Measurements from ENCODE around the gene HOXC12.

Gene HOXC12

GRCh38 chr12:53976823-53977595 is 22.3 kb downstream of the HOXC12 start:
- Histone ChIP-seq H3K4me3 (ENCODE audit: low read depth, low read length) (no peak overlapping the region), H3K27me3 (peaks cover 23% of the 10 kb centered on the region), H3K9me3 (no peaks in the 10 kb centered on the region), H3K36me3 (no peaks in the 10 kb centered on the region), H3K4me1 (0 out of 2 replicates have a peak, but pooled peaks cover 2% of the 10 kb centered on the region)
- no peak for TF ChIP-seq CTCF (IDR thresholded peaks at IDR 0.05; ENCODE audit: low read depth, low read length)
- DNase-seq: no peak

- Histone ChIP-seq H3K4me1 (no peaks in the 10 kb centered on the region), H3K9me3 (no peaks in the 10 kb centered on the region), H3K27me3 (peaks cover 16% of the 10 kb centered on the region), H3K36me3 (no peaks in the 10 kb centered on the region), H3K4me3 (ENCODE audit: low read depth, low read length) (no peak overlapping the region)
- TF ChIP-seq CTCF (IDR thresholded peaks at IDR 0.05; ENCODE audit: low read depth, low read length): no peak
- DNase-seq: no peak
Observed at GRCh38 chr12:53977596-53978445, 23.1 kb downstream of the HOXC12 start.

GRCh38 chr12:53978477-53979356 is 24.0 kb downstream of the HOXC12 start:
- Histone ChIP-seq H3K4me3 (ENCODE audit: low read depth, low read length) (no peak overlapping the region), H3K9me3 (no peaks in the 10 kb centered on the region), H3K27me3 (peaks cover 7% of the 10 kb centered on the region), H3K4me1 (no peaks in the 10 kb centered on the region), H3K36me3 (no peaks in the 10 kb centered on the region)
- no peak for TF ChIP-seq CTCF (IDR thresholded peaks at IDR 0.05; ENCODE audit: low read depth, low read length)
- no peak for DNase-seq

- Histone ChIP-seq H3K9me3 (no peaks in the 10 kb centered on the region), H3K27me3 (peaks cover 1% of the 10 kb centered on the region), H3K36me3 (no peaks in the 10 kb centered on the region), H3K4me1 (no peaks in the 10 kb centered on the region), H3K4me3 (ENCODE audit: low read depth, low read length) (no peak overlapping the region)
- DNase-seq: no peak
- TF ChIP-seq CTCF (IDR thresholded peaks at IDR 0.05; ENCODE audit: low read depth, low read length): no peak
Observed at GRCh38 chr12:53980104-53980801, 25.6 kb downstream of the HOXC12 start.

GRCh38 chr12:53980802-53981496 is 26.2 kb downstream of the HOXC12 start:
- H3K36me3 ChIP-seq: no peaks in the 10 kb centered on the region
- peaks cover 8% of the 10 kb centered on the region for H3K27me3 ChIP-seq
- H3K4me3 ChIP-seq (ENCODE audit: low read depth, low read length): no peak overlapping the region
- TF ChIP-seq CTCF (IDR thresholded peaks at IDR 0.05; ENCODE audit: low read depth, low read length): no peak
- H3K9me3 ChIP-seq: no peaks in the 10 kb centered on the region
- no peak for DNase-seq
- no peaks in the 10 kb centered on the region for H3K4me1 ChIP-seq
